ENCODE data around the gene COL21A1.

Gene COL21A1

GRCh38 chr6:56147766-56148165 is 99.6 kb downstream of the COL21A1 start:
- DNase-seq (ENCODE audit: extremely low read depth, low read depth), result no peak
- no peak for TF ChIP-seq CTCF (IDR thresholded peaks at IDR 0.05; ENCODE audit: low read depth, low read length, missing control alignments)
- no peak overlapping the region for H3K4me3 ChIP-seq (replicated peaks; ENCODE audit: low read depth, low read length)

- TF ChIP-seq CTCF (IDR thresholded peaks at IDR 0.05; ENCODE audit: low read depth, low read length, missing control alignments), result no peak
- no peak overlapping the region for H3K4me3 ChIP-seq (replicated peaks; ENCODE audit: low read depth, low read length)
- no peak for DNase-seq (ENCODE audit: extremely low read depth, low read depth)
These were observed 101.3 kb downstream of the COL21A1 start for GRCh38 chr6:56146086-56146485.

GRCh38 chr6:56145616-56146015 is 101.8 kb downstream of the COL21A1 start:
- no peak for TF ChIP-seq CTCF (IDR thresholded peaks at IDR 0.05; ENCODE audit: low read depth, low read length, missing control alignments)
- no peak for DNase-seq (ENCODE audit: extremely low read depth, low read depth)
- H3K4me3 ChIP-seq (replicated peaks; ENCODE audit: low read depth, low read length), result no peak overlapping the region

- no peak overlapping the region for H3K4me3 ChIP-seq (replicated peaks; ENCODE audit: low read depth, low read length)
- TF ChIP-seq CTCF (IDR thresholded peaks at IDR 0.05; ENCODE audit: low read depth, low read length, missing control alignments), result no peak
- no peak for DNase-seq (ENCODE audit: extremely low read depth, low read depth)
These were observed 102.6 kb downstream of the COL21A1 start for GRCh38 chr6:56144538-56145324.

GRCh38 chr6:56143796-56144195 is 103.6 kb downstream of the COL21A1 start:
- DNase-seq (ENCODE audit: extremely low read depth, low read depth), result no peak
- H3K4me3 ChIP-seq (replicated peaks; ENCODE audit: low read depth, low read length), result no peak overlapping the region
- TF ChIP-seq CTCF (IDR thresholded peaks at IDR 0.05; ENCODE audit: low read depth, low read length, missing control alignments), result no peak

- no peak overlapping the region for H3K4me3 ChIP-seq (replicated peaks; ENCODE audit: low read depth, low read length)
- TF ChIP-seq CTCF (IDR thresholded peaks at IDR 0.05; ENCODE audit: low read depth, low read length, missing control alignments), result no peak
- DNase-seq (ENCODE audit: extremely low read depth, low read depth), result no peak
These were observed 107.3 kb downstream of the COL21A1 start for GRCh38 chr6:56140090-56140489.

GRCh38 chr6:56115715-56116114 is 131.7 kb downstream of the COL21A1 start:
- DNase-seq (ENCODE audit: extremely low read depth, low read depth), result no peak
- no peak overlapping the region for H3K4me3 ChIP-seq (replicated peaks; ENCODE audit: low read depth, low read length)
- TF ChIP-seq CTCF (IDR thresholded peaks at IDR 0.05; ENCODE audit: low read depth, low read length, missing control alignments), result no peak
